ENCODE data around the gene SLAMF8. TPM values are rescaled to one million over a fixed set of nuclear protein-coding genes. Genes with fewer than 3 reads are reported as not detected.

Gene SLAMF8
- total RNA-seq, 2 experiments from 2014 or later, result 0.53 to 0.55 TPM

DNA sequence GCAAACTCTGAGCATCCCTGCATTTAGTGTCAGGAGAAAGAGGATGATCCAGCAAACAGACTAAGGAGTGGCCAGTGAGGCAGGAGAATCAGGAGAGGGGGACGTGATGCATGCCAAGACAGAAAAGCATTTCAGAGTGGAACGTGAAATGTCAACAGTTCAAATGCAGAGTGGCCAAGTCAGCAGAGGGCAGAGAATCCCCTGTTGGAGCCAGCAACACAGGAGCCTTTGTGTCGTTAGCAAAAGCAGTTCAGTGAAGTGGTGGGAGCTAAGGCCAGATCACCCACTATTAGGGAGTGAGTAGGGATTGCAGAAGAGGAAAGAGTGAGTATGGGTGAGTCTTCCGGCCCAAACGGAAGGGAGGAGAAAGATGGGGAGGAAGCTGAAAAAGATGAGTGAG lies 31.1 kb upstream of the SLAMF8 start:
- peaks cover 8% of the 10 kb centered on the region for H3K27me3 Mint-ChIP-seq
- ChIA-PET CTCF (interaction anchor here (13.2 kb wide), 1 partner anchor 95 kb away, joined by 431 read pairs; no protein-coding TSS in a partner anchor), POLR2A (no interaction called here)
- peaks cover 10% of the 10 kb centered on the region for H3K4me1 Mint-ChIP-seq (ENCODE audit: low read depth)
- no peaks in the 10 kb centered on the region for H3K36me3 Mint-ChIP-seq
- no peak overlapping the region for H3K4me3 Mint-ChIP-seq
- DNase-seq, result no peak
- no peak overlapping the region for H3K27ac Mint-ChIP-seq
- intact Hi-C loops (cut with micrococcal nuclease), result loop anchor here (10.0 kb wide), 1 partner anchor 661 kb away; no protein-coding TSS in a partner anchor
- H3K9me3 Mint-ChIP-seq, result no peaks in the 10 kb centered on the region

DNA sequence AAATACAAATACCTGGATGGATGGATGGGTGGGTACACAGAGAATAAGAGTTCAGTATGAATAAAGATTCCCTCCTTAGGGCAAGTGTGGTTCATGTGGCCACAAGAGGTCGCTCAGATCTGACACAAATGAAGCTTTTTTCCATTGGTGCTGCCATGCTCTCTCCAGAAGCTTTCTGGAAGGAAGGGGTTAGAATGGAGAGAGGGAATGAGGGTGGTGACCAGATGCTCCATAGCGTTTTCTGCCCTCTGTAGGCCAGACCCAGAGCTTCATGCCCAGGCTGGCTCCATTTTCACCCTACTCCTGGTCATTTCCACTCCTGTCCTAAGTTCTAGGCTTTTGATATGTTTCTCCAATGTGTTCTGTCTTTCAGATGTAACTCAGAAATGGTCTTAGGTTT lies 27.8 kb upstream of the SLAMF8 start:
- intact Hi-C loops (cut with micrococcal nuclease), result loop anchor here (1.0 to 10.0 kb wide), 5 partner anchors 19 to 664 kb away; partner anchors contain the start of gene DUSP23
- Mint-ChIP-seq H3K4me3 (no peak overlapping the region), H3K27ac (no peak overlapping the region), H3K27me3 (peaks cover 3% of the 10 kb centered on the region), H3K9me3 (no peaks in the 10 kb centered on the region), H3K36me3 (no peaks in the 10 kb centered on the region), H3K4me1 (ENCODE audit: low read depth) (peaks cover 13% of the 10 kb centered on the region)
- ChIA-PET CTCF (interaction anchor here (0.9 to 13.2 kb wide), 31 partner anchors 10 to 666 kb away, joined by 3 to 431 read pairs (median 4); partner anchors contain the start of genes DUSP23 and IGSF9), POLR2A (interaction anchor here (1.3 kb wide), 1 partner anchor 97 kb away, joined by 4 read pairs; no protein-coding TSS in a partner anchor)
- peak; percentile 61 for DNase-seq

DNA sequence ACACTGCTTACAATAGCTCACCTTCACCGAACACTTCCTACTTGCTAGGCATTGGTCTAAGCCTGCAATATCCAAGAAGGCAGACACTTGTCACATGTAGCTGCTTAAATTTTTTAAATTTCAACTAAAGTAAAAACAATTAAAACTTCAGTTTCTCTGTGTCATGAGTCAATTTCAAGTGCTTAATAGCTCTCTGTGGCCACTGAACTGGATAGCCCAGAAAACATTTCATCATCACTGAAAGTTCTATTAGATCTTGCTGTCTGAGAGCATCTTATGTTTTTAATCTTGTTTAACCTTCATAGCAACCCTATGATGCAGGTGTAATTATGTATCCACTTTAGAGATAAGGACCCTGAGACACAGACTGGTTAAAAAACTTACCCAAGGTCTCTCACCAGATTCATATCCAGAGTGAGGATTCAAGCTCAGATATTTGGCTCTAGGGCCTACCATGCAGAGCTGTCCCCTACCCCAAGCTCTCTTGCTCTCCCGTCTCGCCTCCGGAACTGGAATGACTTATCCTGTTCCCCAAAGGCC lies 27.2 kb upstream of the SLAMF8 start:
- POLR2A ChIA-PET, result interaction anchor here (1.3 kb wide), 1 partner anchor 96 kb away, joined by 4 read pairs; no protein-coding TSS in a partner anchor
- CTCF ChIA-PET, result interaction anchor here (0.9 to 13.2 kb wide), 31 partner anchors 10 to 667 kb away, joined by 3 to 431 read pairs (median 4); partner anchors contain the start of genes DUSP23 and IGSF9
- H3K9me3 Mint-ChIP-seq, result no peaks in the 10 kb centered on the region
- H3K27me3 Mint-ChIP-seq, result peaks cover 2% of the 10 kb centered on the region
- H3K4me1 Mint-ChIP-seq (ENCODE audit: low read depth), result peaks cover 13% of the 10 kb centered on the region
- no peaks in the 10 kb centered on the region for H3K36me3 Mint-ChIP-seq
- no peak overlapping the region for H3K4me3 Mint-ChIP-seq
- H3K27ac Mint-ChIP-seq, result no peak overlapping the region
- intact Hi-C loops (cut with micrococcal nuclease), result loop anchor here (1.0 to 10.0 kb wide), 3 partner anchors 39 to 665 kb away; no protein-coding TSS in a partner anchor
- no peak for DNase-seq

DNA sequence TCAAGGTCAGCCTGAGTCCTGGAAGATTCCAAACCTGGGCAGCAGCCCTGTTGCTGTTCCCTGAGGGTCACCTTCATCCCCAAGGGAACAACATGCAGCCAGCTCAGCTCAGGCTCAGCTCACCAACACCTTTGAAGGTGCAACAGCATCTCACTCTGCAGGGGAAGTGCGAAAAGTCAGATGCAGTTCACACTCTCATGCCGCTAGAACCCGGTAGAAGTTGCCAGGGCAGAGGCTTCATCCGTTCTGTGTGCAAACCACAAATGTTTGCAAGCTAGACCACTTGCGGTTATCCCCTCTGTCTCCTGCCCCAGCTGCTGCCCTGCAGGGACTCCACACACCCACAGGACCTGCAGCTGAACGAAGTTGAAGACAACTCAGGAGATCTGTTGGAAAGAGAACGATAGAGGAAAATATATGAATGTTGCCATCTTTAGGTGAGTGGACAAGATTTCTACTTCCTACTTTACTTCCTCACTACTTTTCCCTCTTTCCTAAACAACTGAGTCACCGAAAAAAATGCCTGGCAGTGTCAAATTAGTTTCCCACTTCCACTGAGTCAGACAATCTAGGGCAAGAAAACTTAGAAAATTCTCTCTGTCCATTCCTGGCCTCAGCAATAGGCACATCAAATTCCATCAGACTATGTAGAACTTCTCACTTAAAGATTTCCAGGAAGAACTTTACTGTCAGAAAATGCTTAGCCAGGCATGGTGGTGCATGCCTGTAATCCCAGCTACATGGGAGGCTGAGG lies 26.3 kb upstream of the SLAMF8 start:
- intact Hi-C loops (cut with micrococcal nuclease), result no loop called here
- no peak overlapping the region for H3K27ac Mint-ChIP-seq
- peaks cover 13% of the 10 kb centered on the region for H3K4me1 Mint-ChIP-seq (ENCODE audit: low read depth)
- peaks cover 2% of the 10 kb centered on the region for H3K27me3 Mint-ChIP-seq
- H3K9me3 Mint-ChIP-seq, result no peaks in the 10 kb centered on the region
- no peaks in the 10 kb centered on the region for H3K36me3 Mint-ChIP-seq
- peak; percentile 18 for DNase-seq
- no peak overlapping the region for H3K4me3 Mint-ChIP-seq
- ChIA-PET CTCF (interaction anchor here (1.1 to 13.2 kb wide), 11 partner anchors 13 to 206 kb away, joined by 3 to 431 read pairs (median 6); partner anchors contain the start of genes DUSP23 and IGSF9), POLR2A (interaction anchor here (1.3 kb wide), 1 partner anchor 95 kb away, joined by 4 read pairs; no protein-coding TSS in a partner anchor)

DNA sequence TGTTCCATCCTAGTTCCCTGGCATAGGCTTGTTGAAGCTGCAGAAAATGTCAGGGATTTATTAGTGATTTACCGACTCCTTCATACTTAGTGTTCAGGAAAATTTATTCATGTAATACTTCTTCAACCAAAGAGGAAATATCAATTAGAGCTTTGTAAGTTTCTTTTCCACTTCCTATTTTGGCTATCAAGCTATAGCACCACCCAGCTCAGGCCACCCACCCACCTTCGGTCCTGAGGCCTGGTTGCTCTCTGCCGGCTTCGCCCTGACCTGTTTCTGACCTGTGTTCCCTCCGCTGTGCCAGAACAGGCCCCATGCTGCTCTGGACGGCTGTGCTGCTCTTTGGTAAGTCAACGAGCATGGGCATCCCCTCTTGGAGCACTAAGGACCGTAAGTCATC lies 24.6 kb upstream of the SLAMF8 start, which contains the start of gene FCRL6:
Gene FCRL6 (plus strand): TSS at position 250 of the 400 bp plus-strand sequence. CDS start 65 bp downstream, at position 315.
- no peaks in the 10 kb centered on the region for H3K9me3 Mint-ChIP-seq
- no peak for DNase-seq
- ChIA-PET POLR2A (no interaction called here), CTCF (interaction anchor here (1.0 to 13.2 kb wide), 3 partner anchors 9 to 205 kb away, joined by 3 to 431 read pairs (median 75); no protein-coding TSS in a partner anchor)
- intact Hi-C loops (cut with micrococcal nuclease), result no loop called here
- H3K4me1 Mint-ChIP-seq (ENCODE audit: low read depth), result peaks cover 13% of the 10 kb centered on the region
- H3K36me3 Mint-ChIP-seq, result no peaks in the 10 kb centered on the region
- H3K4me3 Mint-ChIP-seq, result no peak within 1 kb of the TSS
- H3K27me3 Mint-ChIP-seq, result peaks cover 6% of the 10 kb centered on the region
- no peak within 1 kb of the TSS for H3K27ac Mint-ChIP-seq

DNA sequence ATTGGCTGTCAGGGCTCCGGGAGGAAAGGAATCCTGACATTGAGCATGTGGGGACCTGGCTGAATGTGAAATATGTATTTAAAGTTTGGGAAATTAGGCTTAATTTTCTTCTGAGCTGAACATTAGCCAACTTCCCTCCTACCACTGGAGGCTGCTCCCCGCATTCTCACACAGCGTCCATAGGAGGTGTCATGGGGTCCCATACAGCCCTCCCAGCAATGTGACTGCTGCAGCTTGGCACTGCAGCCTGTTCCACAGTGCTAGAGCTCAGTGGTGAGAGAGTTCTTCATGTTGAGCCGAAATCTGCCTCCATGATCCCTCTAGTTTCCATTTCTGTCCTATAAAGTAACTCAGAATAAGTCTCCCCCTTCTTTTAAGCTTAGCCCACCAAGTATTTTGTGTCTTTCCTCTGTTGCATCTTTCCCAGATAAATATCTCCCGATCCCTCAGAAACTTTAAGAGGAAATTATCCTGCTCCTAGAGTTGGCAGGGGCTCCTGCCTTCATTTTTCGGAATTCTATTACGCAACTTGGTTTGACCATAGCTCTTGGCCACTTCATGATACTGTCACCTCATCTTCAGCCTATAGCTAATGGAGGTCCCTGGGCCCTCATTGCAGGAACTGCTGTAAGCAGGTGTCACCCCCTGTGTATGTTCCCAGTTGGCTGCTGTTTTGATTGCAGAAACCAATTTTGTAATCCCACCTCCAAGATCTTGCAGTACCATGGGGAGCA lies 22.6 kb upstream of the SLAMF8 start:
- H3K4me1 Mint-ChIP-seq (ENCODE audit: low read depth), result peaks cover 13% of the 10 kb centered on the region
- H3K4me3 Mint-ChIP-seq, result no peak overlapping the region
- POLR2A ChIA-PET, result no interaction called here
- no peak for DNase-seq
- intact Hi-C loops (cut with micrococcal nuclease), result no loop called here
- H3K9me3 Mint-ChIP-seq, result no peaks in the 10 kb centered on the region
- CTCF ChIA-PET, result interaction anchor here (0.9 to 13.2 kb wide), 5 partner anchors 14 to 203 kb away, joined by 3 to 431 read pairs (median 6); no protein-coding TSS in a partner anchor
- no peak overlapping the region for H3K27ac Mint-ChIP-seq
- H3K27me3 Mint-ChIP-seq, result peaks cover 7% of the 10 kb centered on the region
- H3K36me3 Mint-ChIP-seq, result no peaks in the 10 kb centered on the region

DNA sequence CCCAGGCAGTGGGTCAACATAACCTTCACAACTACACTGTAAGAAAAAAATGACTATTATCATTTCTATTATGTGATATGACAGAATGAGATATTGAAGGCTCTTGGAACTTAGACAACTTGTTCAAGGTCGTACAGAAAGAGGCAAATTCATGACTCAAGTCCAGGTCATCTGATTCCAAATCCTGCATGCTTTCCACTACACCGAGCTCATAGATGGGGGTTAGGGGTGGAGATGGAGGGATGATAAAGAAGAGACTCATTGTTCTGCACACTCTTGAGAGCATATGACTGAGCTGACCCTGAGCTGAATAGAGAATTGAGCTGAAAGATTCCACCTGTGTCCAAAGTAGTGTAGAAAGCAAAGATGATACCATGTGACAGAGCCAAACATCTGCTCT lies 21.7 kb upstream of the SLAMF8 start:
- no peak overlapping the region for H3K27ac Mint-ChIP-seq
- ChIA-PET CTCF (interaction anchor here (0.9 to 13.2 kb wide), 5 partner anchors 15 to 202 kb away, joined by 3 to 431 read pairs (median 6); no protein-coding TSS in a partner anchor), POLR2A (interaction anchor here (0.8 kb wide), 1 partner anchor 35 kb away, joined by 3 read pairs; no protein-coding TSS in a partner anchor)
- peaks cover 7% of the 10 kb centered on the region for H3K27me3 Mint-ChIP-seq
- H3K9me3 Mint-ChIP-seq, result no peaks in the 10 kb centered on the region
- intact Hi-C loops (cut with micrococcal nuclease), result no loop called here
- no peak overlapping the region for H3K4me3 Mint-ChIP-seq
- peaks cover 9% of the 10 kb centered on the region for H3K4me1 Mint-ChIP-seq (ENCODE audit: low read depth)
- no peak for DNase-seq
- H3K36me3 Mint-ChIP-seq, result no peaks in the 10 kb centered on the region

DNA sequence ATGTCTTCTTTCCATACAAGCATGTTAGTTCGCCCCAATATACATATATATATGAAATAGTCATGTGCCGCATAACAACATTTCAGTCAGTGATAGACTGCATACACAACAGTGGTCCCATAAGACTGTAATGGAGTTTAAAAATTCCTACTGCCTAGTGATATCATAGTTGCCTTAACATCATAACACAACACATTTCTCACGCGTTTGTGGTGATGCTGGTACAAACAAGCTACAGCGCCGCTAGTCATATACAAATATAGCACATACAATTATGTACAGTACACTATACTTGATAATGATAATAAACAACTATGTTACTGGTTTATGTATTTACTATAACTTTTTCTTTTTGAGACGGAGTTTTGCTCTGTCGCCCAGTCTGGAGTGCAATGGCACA lies 10.7 kb upstream of the SLAMF8 start:
- POLR2A ChIA-PET, result no interaction called here
- CTCF ChIA-PET, result no interaction called here
- intact Hi-C loops (cut with micrococcal nuclease), result no loop called here
- no peak for DNase-seq
- Mint-ChIP-seq H3K27me3 (no peaks in the 10 kb centered on the region), H3K9me3 (no peaks in the 10 kb centered on the region), H3K4me3 (no peak overlapping the region), H3K36me3 (no peaks in the 10 kb centered on the region), H3K27ac (no peak overlapping the region), H3K4me1 (ENCODE audit: low read depth) (peaks cover 5% of the 10 kb centered on the region)

DNA sequence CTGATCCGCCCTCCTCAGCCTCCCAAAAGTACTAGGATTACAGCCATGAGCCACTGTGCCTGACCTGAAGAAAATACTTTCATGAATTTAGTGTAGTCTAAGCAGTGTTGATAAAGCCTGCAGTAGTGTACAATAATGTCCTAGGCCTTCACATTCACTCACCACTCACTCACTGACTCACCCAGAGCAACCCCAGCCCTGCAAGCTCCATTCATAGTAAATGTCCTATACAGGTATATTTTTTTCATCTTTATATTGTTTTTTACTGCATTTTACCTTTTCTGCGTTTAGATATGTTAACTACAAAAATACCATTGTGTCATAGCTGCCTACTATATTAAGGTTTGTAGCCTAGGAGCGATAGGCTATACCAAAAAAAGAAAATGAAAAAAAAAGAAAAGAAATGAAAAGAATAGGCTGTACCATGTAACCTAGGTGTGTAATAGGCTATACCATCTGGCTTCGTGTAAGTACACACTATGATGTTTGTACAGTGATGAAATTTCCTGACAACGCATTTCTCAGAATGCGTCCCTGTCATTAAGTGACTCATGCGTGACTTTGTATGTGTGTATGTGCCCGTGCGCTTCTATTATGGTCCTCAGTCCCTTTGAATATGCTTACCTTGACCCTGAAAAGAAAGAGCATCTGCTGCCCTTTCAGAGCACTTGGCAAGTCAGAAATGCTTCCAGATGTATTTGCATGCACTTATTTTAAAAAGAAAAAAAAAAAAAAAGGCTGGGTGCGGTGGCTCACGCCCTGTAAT lies 9.2 kb upstream of the SLAMF8 start:
- H3K4me3 Mint-ChIP-seq, result no peak overlapping the region
- no peaks in the 10 kb centered on the region for H3K9me3 Mint-ChIP-seq
- intact Hi-C loops (cut with micrococcal nuclease), result no loop called here
- H3K36me3 Mint-ChIP-seq, result no peaks in the 10 kb centered on the region
- DNase-seq, result no peak
- POLR2A ChIA-PET, result no interaction called here
- CTCF ChIA-PET, result interaction anchor here (0.9 to 1.5 kb wide), 3 partner anchors 18 to 75 kb away, joined by 4 to 6 read pairs (median 6); no protein-coding TSS in a partner anchor
- H3K4me1 Mint-ChIP-seq (ENCODE audit: low read depth), result peaks cover 5% of the 10 kb centered on the region
- H3K27ac Mint-ChIP-seq, result no peak overlapping the region
- no peaks in the 10 kb centered on the region for H3K27me3 Mint-ChIP-seq

DNA sequence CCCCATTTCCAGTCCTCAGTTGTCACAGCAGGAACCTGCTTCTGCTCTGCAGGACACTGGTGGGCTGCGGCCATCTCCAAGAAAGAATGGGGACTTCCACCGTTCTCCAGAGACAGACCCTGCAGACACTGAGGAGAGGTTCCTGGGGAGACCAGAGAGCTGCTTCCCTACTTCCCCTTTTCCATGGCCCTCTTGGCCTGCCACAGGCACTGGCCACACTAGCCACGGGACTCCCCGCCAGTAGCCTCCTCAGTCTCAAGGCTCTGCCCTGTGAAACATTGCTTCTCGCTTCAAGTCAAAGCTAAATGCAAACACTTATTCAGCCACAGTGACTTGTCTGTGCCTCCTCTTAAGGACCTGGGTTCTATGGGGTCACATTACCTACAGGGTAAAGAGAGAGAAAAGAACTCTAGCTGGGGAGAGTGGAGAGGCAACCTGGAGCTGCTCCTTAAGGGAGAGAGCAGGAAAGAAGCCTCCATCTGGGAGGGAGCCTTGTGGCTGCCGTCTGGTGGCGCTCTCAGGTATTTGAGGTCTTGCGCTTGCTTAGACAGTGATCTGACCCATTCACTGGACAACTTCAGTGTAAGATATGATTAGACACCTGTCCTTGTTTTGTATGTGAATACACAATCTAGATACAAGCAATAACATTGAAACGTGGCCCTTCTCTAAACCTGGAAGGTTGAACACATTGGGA lies 5.4 kb upstream of the SLAMF8 start:
- Mint-ChIP-seq H3K27ac (no peak overlapping the region), H3K4me1 (ENCODE audit: low read depth) (peaks cover 17% of the 10 kb centered on the region), H3K36me3 (no peaks in the 10 kb centered on the region), H3K27me3 (no peaks in the 10 kb centered on the region), H3K9me3 (no peaks in the 10 kb centered on the region), H3K4me3 (no peak overlapping the region)
- DNase-seq, result no peak
- intact Hi-C loops (cut with micrococcal nuclease), result no loop called here
- ChIA-PET POLR2A (no interaction called here), CTCF (no interaction called here)

DNA sequence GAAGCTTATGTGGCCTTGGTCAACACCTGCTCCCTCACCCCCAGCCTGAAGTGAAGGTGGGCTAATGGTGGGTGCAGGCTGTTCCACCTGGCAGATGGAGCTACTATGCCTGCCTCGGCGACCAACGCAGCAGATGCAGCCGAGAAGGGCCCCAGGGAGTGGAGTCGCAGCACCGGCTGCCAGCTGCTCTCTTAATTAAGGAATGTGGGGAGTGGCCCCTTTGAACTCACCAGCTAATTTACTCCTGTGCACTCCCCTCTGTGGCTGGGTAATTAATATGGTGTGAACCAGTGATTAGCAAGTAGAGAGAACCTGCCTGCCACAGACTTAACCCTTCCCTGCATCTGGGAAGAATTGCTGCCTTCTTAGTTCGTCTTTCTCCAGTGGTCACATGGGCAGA lies 3.3 kb upstream of the SLAMF8 start:
- Mint-ChIP-seq H3K9me3 (peaks cover 2% of the 10 kb centered on the region), H3K36me3 (peaks cover 4% of the 10 kb centered on the region), H3K27me3 (no peaks in the 10 kb centered on the region), H3K27ac (no peak overlapping the region), H3K4me1 (ENCODE audit: low read depth) (peaks cover 36% of the 10 kb centered on the region), H3K4me3 (no peak overlapping the region)
- intact Hi-C loops (cut with micrococcal nuclease), result no loop called here
- no peak for DNase-seq
- CTCF ChIA-PET, result interaction anchor here (1.5 kb wide), 1 partner anchor 24 kb away, joined by 4 read pairs; no protein-coding TSS in a partner anchor
- POLR2A ChIA-PET, result no interaction called here

Measured in activated CD4-positive, alpha-beta memory T cell treated with anti-CD3 and anti-CD28 coated beads for 36 hours (primary cell).